ENCODE data around the gene HSPB7. TPM values are rescaled to one million over a fixed set of nuclear protein-coding genes. Genes with fewer than 3 reads are reported as not detected.
A peak's percentile ranks its signal among the peaks of the same experiment; 100 is the strongest.

HSPB7 gene
- total and polyA plus RNA-seq, 12 donors, result 4,333 to 6,425 (median 4,947) TPM

DNA sequence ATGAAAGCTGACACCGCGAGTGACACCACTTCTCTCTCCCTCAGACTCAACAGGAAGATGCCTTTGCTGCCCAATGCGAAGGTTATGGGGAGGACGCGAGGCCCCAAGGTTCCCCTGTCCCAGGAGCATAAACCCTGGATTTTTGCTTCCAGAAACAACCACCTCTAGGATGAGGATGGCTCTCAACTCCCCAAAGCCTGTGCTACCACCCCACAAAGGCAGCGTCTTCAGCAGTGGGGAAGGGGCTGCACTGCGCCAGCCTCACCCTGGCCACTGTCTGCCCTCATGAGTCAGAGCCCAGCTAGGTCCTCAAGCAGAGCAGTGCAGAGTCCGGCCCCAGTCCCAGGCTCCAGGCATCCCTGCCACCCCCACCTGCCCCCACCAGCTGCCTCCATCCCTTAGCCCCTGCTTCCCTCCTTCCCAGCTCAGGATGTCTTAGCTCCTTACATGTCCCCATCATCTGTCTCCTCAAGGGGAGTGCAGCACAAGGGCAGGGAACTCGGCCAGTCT is 20.7 kb downstream of the HSPB7 start:
- TF ChIP-seq, protein P1, sequence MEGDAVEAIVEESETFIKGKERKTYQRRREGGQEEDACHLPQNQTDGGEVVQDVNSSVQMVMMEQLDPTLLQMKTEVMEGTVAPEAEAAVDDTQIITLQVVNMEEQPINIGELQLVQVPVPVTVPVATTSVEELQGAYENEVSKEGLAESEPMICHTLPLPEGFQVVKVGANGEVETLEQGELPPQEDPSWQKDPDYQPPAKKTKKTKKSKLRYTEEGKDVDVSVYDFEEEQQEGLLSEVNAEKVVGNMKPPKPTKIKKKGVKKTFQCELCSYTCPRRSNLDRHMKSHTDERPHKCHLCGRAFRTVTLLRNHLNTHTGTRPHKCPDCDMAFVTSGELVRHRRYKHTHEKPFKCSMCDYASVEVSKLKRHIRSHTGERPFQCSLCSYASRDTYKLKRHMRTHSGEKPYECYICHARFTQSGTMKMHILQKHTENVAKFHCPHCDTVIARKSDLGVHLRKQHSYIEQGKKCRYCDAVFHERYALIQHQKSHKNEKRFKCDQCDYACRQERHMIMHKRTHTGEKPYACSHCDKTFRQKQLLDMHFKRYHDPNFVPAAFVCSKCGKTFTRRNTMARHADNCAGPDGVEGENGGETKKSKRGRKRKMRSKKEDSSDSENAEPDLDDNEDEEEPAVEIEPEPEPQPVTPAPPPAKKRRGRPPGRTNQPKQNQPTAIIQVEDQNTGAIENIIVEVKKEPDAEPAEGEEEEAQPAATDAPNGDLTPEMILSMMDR (IDR thresholded peaks at IDR 0.05), result no peak
- 79% methylated on average over 9 of the region's 9 CpGs for WGBS, 2 donors
- no peak for ATAC-seq
- no peaks in the 10 kb centered on the region for H3K36me3 ChIP-seq
- no peak overlapping the region for H3K4me3 ChIP-seq
- H3K27me3 ChIP-seq, result no peaks in the 10 kb centered on the region
- H3K9me3 ChIP-seq, result no peaks in the 10 kb centered on the region
- no peak for DNase-seq
- H3K27ac ChIP-seq, result no peak overlapping the region
- H3K4me1 ChIP-seq, result no peaks in the 10 kb centered on the region
- intact Hi-C loops (cut with DNase I), result loop anchor here in 2 of 10 donors (5.0 kb wide), 2 partner anchors 195 to 205 kb away; no protein-coding TSS in a partner anchor

DNA sequence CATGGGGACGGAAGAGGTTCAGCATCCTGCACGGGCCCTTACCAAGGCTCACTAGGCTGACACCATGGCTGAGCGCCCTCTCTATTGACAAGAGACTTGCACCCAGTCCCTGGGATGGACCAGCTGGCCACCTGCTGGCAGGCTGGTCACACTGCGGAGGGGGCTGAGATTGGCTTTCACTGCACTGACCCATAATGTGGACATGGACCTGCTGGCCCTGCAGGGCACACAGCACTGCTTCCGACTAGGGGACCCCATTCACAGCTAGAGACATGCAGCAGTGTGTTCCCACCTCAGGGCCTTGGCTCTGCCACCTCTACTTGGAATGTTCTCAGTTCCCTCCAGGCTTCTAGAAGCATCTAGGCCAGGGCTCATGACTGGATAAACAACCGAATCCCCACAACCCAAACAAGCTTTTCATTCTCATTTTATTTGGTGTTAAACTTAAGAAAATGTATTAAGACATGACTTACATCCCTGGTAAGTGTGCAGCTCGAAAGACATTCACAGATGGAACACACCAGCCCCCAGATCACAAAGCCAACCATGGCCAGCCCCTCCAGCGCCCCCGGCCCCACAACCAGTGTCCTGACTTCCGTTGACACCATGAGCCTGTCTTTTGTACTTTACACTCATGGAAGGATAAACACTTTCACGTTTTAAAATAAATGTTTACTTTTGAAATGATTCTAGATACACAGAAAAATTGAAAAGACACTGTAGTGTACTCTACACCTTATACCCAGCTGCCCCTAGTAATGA is 23.1 kb downstream of the HSPB7 start:
- 57 to 73% methylated on average over 11 of the region's 11 CpGs for WGBS, 2 donors
- H3K36me3 ChIP-seq, result no peaks in the 10 kb centered on the region
- peak; percentile 46 to 66 for DNase-seq
- no peak overlapping the region for H3K4me3 ChIP-seq
- intact Hi-C loops (cut with DNase I), result loop anchor here in 9 of 10 donors (1.0 to 5.0 kb wide), 7 partner anchors 177 to 202 kb away; no protein-coding TSS in a partner anchor
- no peak overlapping the region for H3K27ac ChIP-seq
- TF ChIP-seq, protein P1 (IDR thresholded peaks at IDR 0.05), result peak; percentile 56 to 84 (median 77)
- H3K4me1 ChIP-seq, result no peaks in the 10 kb centered on the region
- H3K9me3 ChIP-seq, result no peaks in the 10 kb centered on the region
- ATAC-seq, result peak; percentile 71 to 87 (median 78)
- H3K27me3 ChIP-seq, result no peaks in the 10 kb centered on the region

DNA sequence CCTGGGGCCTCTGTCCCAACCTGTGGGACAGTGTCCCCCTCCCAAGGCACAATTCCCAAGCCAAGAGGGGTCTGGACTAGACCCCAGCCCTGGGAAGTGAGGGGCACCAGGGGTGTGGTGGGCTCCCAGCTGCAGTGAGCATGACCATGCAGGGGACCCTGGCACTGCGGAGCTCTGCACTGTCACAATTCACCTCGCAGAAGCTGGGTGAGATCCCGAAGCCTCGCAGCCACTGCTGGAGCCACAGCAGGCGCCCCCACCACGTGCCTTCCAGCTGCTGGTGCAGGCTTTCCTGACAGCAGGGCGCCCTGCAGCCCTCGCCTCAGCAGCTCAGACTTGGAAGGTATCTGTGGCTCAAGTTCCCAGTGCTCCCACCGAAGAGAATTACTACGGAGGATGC is 23.8 kb downstream of the HSPB7 start:
- intact Hi-C loops (cut with DNase I), result loop anchor here in 9 of 10 donors (1.0 to 5.0 kb wide), 6 partner anchors 177 to 202 kb away; no protein-coding TSS in a partner anchor
- H3K27ac ChIP-seq, result no peak overlapping the region
- H3K9me3 ChIP-seq, result no peaks in the 10 kb centered on the region
- H3K36me3 ChIP-seq, result no peaks in the 10 kb centered on the region
- H3K4me3 ChIP-seq, result no peak overlapping the region
- TF ChIP-seq, protein P1 (IDR thresholded peaks at IDR 0.05), result no peak
- H3K27me3 ChIP-seq, result no peaks in the 10 kb centered on the region
- DNase-seq (no peak), ATAC-seq (peak in 1 of 8 donors; percentile 11)
- no peaks in the 10 kb centered on the region for H3K4me1 ChIP-seq
- 87 to 91% methylated on average over 10 of the region's 10 CpGs for WGBS, 2 donors

DNA sequence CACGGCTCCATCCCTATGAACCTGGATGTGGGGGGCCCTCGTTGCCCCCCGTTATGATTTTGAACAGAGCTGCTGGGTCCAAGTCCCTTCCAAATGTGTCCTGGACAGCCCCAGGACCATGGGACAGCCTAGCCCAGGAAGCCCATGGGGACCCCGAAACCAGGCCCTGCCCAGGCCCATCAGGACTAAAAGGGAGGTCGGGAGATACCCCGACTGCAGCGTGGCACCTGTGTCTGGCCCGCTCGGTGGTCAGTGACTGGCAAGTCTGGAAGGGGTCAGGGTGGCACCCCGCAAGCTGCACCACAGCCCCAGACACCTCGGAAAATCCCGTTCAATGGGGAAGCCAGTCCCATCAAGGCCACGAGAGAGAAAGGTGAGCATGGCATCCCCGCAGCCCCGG is 24.2 kb downstream of the HSPB7 start:
- Histone ChIP-seq H3K4me3 (no peak overlapping the region), H3K27me3 (no peaks in the 10 kb centered on the region), H3K9me3 (no peaks in the 10 kb centered on the region), H3K4me1 (no peaks in the 10 kb centered on the region), H3K36me3 (no peaks in the 10 kb centered on the region), H3K27ac (no peak overlapping the region)
- ATAC-seq, result no peak
- intact Hi-C loops (cut with DNase I), result loop anchor here in 9 of 10 donors (1.0 to 5.0 kb wide), 8 partner anchors 176 to 203 kb away; no protein-coding TSS in a partner anchor
- 89 to 95% methylated on average over 15 of the region's 15 CpGs for WGBS, 2 donors
- TF ChIP-seq, protein P1 (IDR thresholded peaks at IDR 0.05), result no peak
- DNase-seq, result no peak
